ENCODE results near the gene NCOA7.
"Not testable (repeated sequence)": the region's sequence is repeated elsewhere in the genome, so short reads cannot be mapped to it uniquely, and the experiment has no call there.

Gene NCOA7

GRCh38 chr6:125843593-125843992 is 52.8 kb downstream of the NCOA7 start:
- Mint-ChIP-seq H3K4me3 (no peak overlapping the region), H3K27me3 (no peaks in the 10 kb centered on the region), H3K27ac (ENCODE audit: low read depth) (no peak overlapping the region), H3K9me3 (no peaks in the 10 kb centered on the region), H3K36me3 (ENCODE audit: insufficient read depth) (peaks cover 2% of the 10 kb centered on the region), H3K4me1 (peaks cover 19% of the 10 kb centered on the region)
- DNase-seq (ENCODE audit: low spot score in 2 of 2) (no peak), ATAC-seq (replicated peaks; ENCODE audit: extremely low read depth, poor library complexity, severe bottlenecking) (no peak)

- H3K27me3 Mint-ChIP-seq = no peaks in the 10 kb centered on the region
- H3K27ac Mint-ChIP-seq (ENCODE audit: low read depth) = no peak overlapping the region
- peaks cover 19% of the 10 kb centered on the region for H3K4me1 Mint-ChIP-seq
- H3K4me3 Mint-ChIP-seq = no peak overlapping the region
- DNase-seq (ENCODE audit: low spot score in 2 of 2) (no peak), ATAC-seq (replicated peaks; ENCODE audit: extremely low read depth, poor library complexity, severe bottlenecking) (no peak)
- H3K36me3 Mint-ChIP-seq (ENCODE audit: insufficient read depth) = peaks cover 2% of the 10 kb centered on the region
- H3K9me3 Mint-ChIP-seq = no peaks in the 10 kb centered on the region
These were observed 54.2 kb downstream of the NCOA7 start for GRCh38 chr6:125844989-125845388.

- no peak for ATAC-seq (replicated peaks; ENCODE audit: extremely low read depth, poor library complexity, severe bottlenecking)
- Mint-ChIP-seq H3K27me3 (no peaks in the 10 kb centered on the region), H3K27ac (ENCODE audit: low read depth) (peak overlapping the region; percentile 41), H3K9me3 (no peaks in the 10 kb centered on the region), H3K4me1 (peaks cover 19% of the 10 kb centered on the region), H3K4me3 (no peak overlapping the region), H3K36me3 (ENCODE audit: insufficient read depth) (peaks cover 2% of the 10 kb centered on the region)
- no peak for DNase-seq (ENCODE audit: low spot score in 2 of 2)
These were observed 55.7 kb downstream of the NCOA7 start for GRCh38 chr6:125846292-125847024.

GRCh38 chr6:125848286-125848685 is 57.5 kb downstream of the NCOA7 start:
- not testable (repeated sequence) for H3K4me3 Mint-ChIP-seq; H3K36me3 Mint-ChIP-seq (ENCODE audit: insufficient read depth); H3K27me3 Mint-ChIP-seq; ATAC-seq (replicated peaks; ENCODE audit: extremely low read depth, poor library complexity, severe bottlenecking); H3K9me3 Mint-ChIP-seq; DNase-seq (ENCODE audit: low spot score in 2 of 2); H3K27ac Mint-ChIP-seq (ENCODE audit: low read depth)
- peaks cover 23% of the 10 kb centered on the region for H3K4me1 Mint-ChIP-seq

- no peak for ATAC-seq (replicated peaks; ENCODE audit: extremely low read depth, poor library complexity, severe bottlenecking)
- H3K4me1 Mint-ChIP-seq = peaks cover 19% of the 10 kb centered on the region
These were observed 59.6 kb downstream of the NCOA7 start for GRCh38 chr6:125850361-125850760.

GRCh38 chr6:125852587-125852986 is 61.8 kb downstream of the NCOA7 start:
- H3K9me3 Mint-ChIP-seq = no peaks in the 10 kb centered on the region
- H3K27me3 Mint-ChIP-seq = no peaks in the 10 kb centered on the region
- peaks cover 14% of the 10 kb centered on the region for H3K4me1 Mint-ChIP-seq
- no peak overlapping the region for H3K4me3 Mint-ChIP-seq
- no peak overlapping the region for H3K27ac Mint-ChIP-seq (ENCODE audit: low read depth)
- DNase-seq (ENCODE audit: low spot score in 2 of 2) (no peak), ATAC-seq (replicated peaks; ENCODE audit: extremely low read depth, poor library complexity, severe bottlenecking) (no peak)
- H3K36me3 Mint-ChIP-seq (ENCODE audit: insufficient read depth) = peaks cover 8% of the 10 kb centered on the region

More at GRCh38 chr6:125850361-125850760, 59.6 kb downstream of the NCOA7 start:
- H3K4me3 Mint-ChIP-seq = no peak overlapping the region
- H3K27me3 Mint-ChIP-seq = no peaks in the 10 kb centered on the region
- H3K36me3 Mint-ChIP-seq (ENCODE audit: insufficient read depth) = peaks cover 6% of the 10 kb centered on the region
- no peak for DNase-seq (ENCODE audit: low spot score in 2 of 2)
- no peak overlapping the region for H3K27ac Mint-ChIP-seq (ENCODE audit: low read depth)
- no peaks in the 10 kb centered on the region for H3K9me3 Mint-ChIP-seq

- Mint-ChIP-seq H3K27ac (ENCODE audit: low read depth) (no peak overlapping the region), H3K4me1 (peaks cover 14% of the 10 kb centered on the region), H3K9me3 (no peaks in the 10 kb centered on the region), H3K27me3 (no peaks in the 10 kb centered on the region), H3K36me3 (ENCODE audit: insufficient read depth) (peaks cover 7% of the 10 kb centered on the region), H3K4me3 (no peak overlapping the region)
- no peak for ATAC-seq (replicated peaks; ENCODE audit: extremely low read depth, poor library complexity, severe bottlenecking)
- no peak for DNase-seq (ENCODE audit: low spot score in 2 of 2)
These were observed 62.4 kb downstream of the NCOA7 start for GRCh38 chr6:125853168-125853567.

GRCh38 chr6:125853756-125854155 is 63.0 kb downstream of the NCOA7 start:
- no peak overlapping the region for H3K27ac Mint-ChIP-seq (ENCODE audit: low read depth)
- ATAC-seq (replicated peaks; ENCODE audit: extremely low read depth, poor library complexity, severe bottlenecking) = no peak
- no peak overlapping the region for H3K4me3 Mint-ChIP-seq
- H3K9me3 Mint-ChIP-seq = no peaks in the 10 kb centered on the region
- no peaks in the 10 kb centered on the region for H3K27me3 Mint-ChIP-seq
- peaks cover 14% of the 10 kb centered on the region for H3K4me1 Mint-ChIP-seq
- peaks cover 8% of the 10 kb centered on the region for H3K36me3 Mint-ChIP-seq (ENCODE audit: insufficient read depth)
- no peak for DNase-seq (ENCODE audit: low spot score in 2 of 2)

GRCh38 chr6:125854355-125854754 is 63.6 kb downstream of the NCOA7 start:
- H3K27ac Mint-ChIP-seq (ENCODE audit: low read depth) = peak overlapping the region; percentile 38
- no peaks in the 10 kb centered on the region for H3K9me3 Mint-ChIP-seq

GRCh38 chr6:125855783-125856182 is 65.0 kb downstream of the NCOA7 start:
- Mint-ChIP-seq H3K4me3 (no peak overlapping the region), H3K4me1 (peaks cover 14% of the 10 kb centered on the region), H3K9me3 (no peaks in the 10 kb centered on the region), H3K27ac (ENCODE audit: low read depth) (no peak overlapping the region), H3K36me3 (ENCODE audit: insufficient read depth) (peaks cover 8% of the 10 kb centered on the region), H3K27me3 (no peaks in the 10 kb centered on the region)
- ATAC-seq (replicated peaks; ENCODE audit: extremely low read depth, poor library complexity, severe bottlenecking) = no peak
- DNase-seq (ENCODE audit: low spot score in 2 of 2) = no peak

More at GRCh38 chr6:125854355-125854754, 63.6 kb downstream of the NCOA7 start:
- ATAC-seq (replicated peaks; ENCODE audit: extremely low read depth, poor library complexity, severe bottlenecking) (no peak), DNase-seq (ENCODE audit: low spot score in 2 of 2) (no peak)
- H3K36me3 Mint-ChIP-seq (ENCODE audit: insufficient read depth) = peaks cover 8% of the 10 kb centered on the region
- H3K4me3 Mint-ChIP-seq = no peak overlapping the region
- H3K4me1 Mint-ChIP-seq = peaks cover 14% of the 10 kb centered on the region
- H3K27me3 Mint-ChIP-seq = no peaks in the 10 kb centered on the region

- Mint-ChIP-seq H3K27ac (ENCODE audit: low read depth) (no peak overlapping the region), H3K27me3 (no peaks in the 10 kb centered on the region), H3K4me1 (peaks cover 8% of the 10 kb centered on the region), H3K9me3 (no peaks in the 10 kb centered on the region), H3K36me3 (ENCODE audit: insufficient read depth) (peaks cover 8% of the 10 kb centered on the region), H3K4me3 (no peak overlapping the region)
- ATAC-seq (replicated peaks; ENCODE audit: extremely low read depth, poor library complexity, severe bottlenecking) (no peak), DNase-seq (ENCODE audit: low spot score in 2 of 2) (no peak)
These were observed 67.1 kb downstream of the NCOA7 start for GRCh38 chr6:125857846-125858245.

- H3K36me3 Mint-ChIP-seq (ENCODE audit: insufficient read depth) = peaks cover 7% of the 10 kb centered on the region
- H3K4me1 Mint-ChIP-seq = no peaks in the 10 kb centered on the region
- ATAC-seq (replicated peaks; ENCODE audit: extremely low read depth, poor library complexity, severe bottlenecking) (peak; percentile 43), DNase-seq (ENCODE audit: low spot score in 2 of 2) (no peak)
- no peak overlapping the region for H3K4me3 Mint-ChIP-seq
- H3K27ac Mint-ChIP-seq (ENCODE audit: low read depth) = no peak overlapping the region
- H3K27me3 Mint-ChIP-seq = no peaks in the 10 kb centered on the region
- H3K9me3 Mint-ChIP-seq = no peaks in the 10 kb centered on the region
These were observed 67.9 kb downstream of the NCOA7 start for GRCh38 chr6:125858427-125859320.

- H3K36me3 Mint-ChIP-seq (ENCODE audit: insufficient read depth) = peaks cover 7% of the 10 kb centered on the region
These were observed 69.0 kb downstream of the NCOA7 start for GRCh38 chr6:125859727-125860126.

More at GRCh38 chr6:125859727-125860126, 69.0 kb downstream of the NCOA7 start:
- no peaks in the 10 kb centered on the region for H3K9me3 Mint-ChIP-seq
- no peak for ATAC-seq (replicated peaks; ENCODE audit: extremely low read depth, poor library complexity, severe bottlenecking)
- H3K4me3 Mint-ChIP-seq = no peak overlapping the region
- H3K27me3 Mint-ChIP-seq = no peaks in the 10 kb centered on the region
- DNase-seq (ENCODE audit: low spot score in 2 of 2) = no peak
- no peak overlapping the region for H3K27ac Mint-ChIP-seq (ENCODE audit: low read depth)
- H3K4me1 Mint-ChIP-seq = no peaks in the 10 kb centered on the region
